ENCODE results near the gene HDAC8. TPM values are rescaled to one million over a fixed set of nuclear protein-coding genes. Genes with fewer than 3 reads are reported as not detected.
"Not testable (repeated sequence)": the region's sequence is repeated elsewhere in the genome, so short reads cannot be mapped to it uniquely, and the experiment has no call there.

The HDAC8 gene
- total RNA-seq, 4 donors from 2014 or later = 28.7 to 33.9 (median 30.0) TPM

DNA sequence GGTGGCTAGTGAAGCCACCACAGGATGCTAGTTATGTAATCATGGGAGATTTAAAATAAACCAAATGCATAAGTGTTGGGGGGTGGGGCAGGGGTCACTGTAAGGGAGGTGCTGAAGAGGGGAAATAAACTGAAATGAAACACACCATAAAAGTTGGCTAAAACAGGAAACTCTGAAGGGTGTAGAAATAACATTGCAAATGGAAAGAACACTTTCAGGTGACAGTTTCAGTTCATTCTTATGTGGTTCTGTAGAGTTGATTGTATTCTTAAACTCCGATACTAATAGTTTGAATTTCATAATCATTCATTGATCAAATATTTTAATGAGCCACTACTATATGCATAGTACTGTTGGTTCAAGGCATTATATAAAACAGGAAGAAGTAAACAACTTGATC, 80.1 kb downstream of the HDAC8 start:
- 89 to 100% methylated on average over 1 of the region's 1 CpG for WGBS, 2 donors
- Histone ChIP-seq H3K36me3 (no peaks in the 10 kb centered on the region), H3K9me3 (no peaks in the 10 kb centered on the region), H3K27me3 (no peaks in the 10 kb centered on the region), H3K4me3 (no peak overlapping the region), H3K27ac (no peak overlapping the region), H3K4me1 (no peaks in the 10 kb centered on the region)
- TF ChIP-seq POLR2A (IDR thresholded peaks at IDR 0.05) (no peak), EP300 (IDR thresholded peaks at IDR 0.05) (no peak)
- TF ChIP-seq, protein P1, sequence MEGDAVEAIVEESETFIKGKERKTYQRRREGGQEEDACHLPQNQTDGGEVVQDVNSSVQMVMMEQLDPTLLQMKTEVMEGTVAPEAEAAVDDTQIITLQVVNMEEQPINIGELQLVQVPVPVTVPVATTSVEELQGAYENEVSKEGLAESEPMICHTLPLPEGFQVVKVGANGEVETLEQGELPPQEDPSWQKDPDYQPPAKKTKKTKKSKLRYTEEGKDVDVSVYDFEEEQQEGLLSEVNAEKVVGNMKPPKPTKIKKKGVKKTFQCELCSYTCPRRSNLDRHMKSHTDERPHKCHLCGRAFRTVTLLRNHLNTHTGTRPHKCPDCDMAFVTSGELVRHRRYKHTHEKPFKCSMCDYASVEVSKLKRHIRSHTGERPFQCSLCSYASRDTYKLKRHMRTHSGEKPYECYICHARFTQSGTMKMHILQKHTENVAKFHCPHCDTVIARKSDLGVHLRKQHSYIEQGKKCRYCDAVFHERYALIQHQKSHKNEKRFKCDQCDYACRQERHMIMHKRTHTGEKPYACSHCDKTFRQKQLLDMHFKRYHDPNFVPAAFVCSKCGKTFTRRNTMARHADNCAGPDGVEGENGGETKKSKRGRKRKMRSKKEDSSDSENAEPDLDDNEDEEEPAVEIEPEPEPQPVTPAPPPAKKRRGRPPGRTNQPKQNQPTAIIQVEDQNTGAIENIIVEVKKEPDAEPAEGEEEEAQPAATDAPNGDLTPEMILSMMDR (IDR thresholded peaks at IDR 0.05) = no peak
- no peak for DNase-seq (ENCODE audit: low spot score in 2 of 2)

- not testable (repeated sequence) for H3K27me3 ChIP-seq; DNase-seq (ENCODE audit: low spot score in 2 of 2); H3K4me3 ChIP-seq; H3K9me3 ChIP-seq; H3K36me3 ChIP-seq; H3K4me1 ChIP-seq; H3K27ac ChIP-seq
- WGBS, 2 donors = 86 to 97% methylated on average over 4 to 6 of the region's 6 CpGs
Observed at GRCh38 chrX:72490221-72490620, 82.4 kb downstream of the HDAC8 start.

GRCh38 chrX:72487661-72488060, 85.0 kb downstream of the HDAC8 start:
- TF ChIP-seq EP300 (IDR thresholded peaks at IDR 0.05) (no peak), POLR2A (IDR thresholded peaks at IDR 0.05) (no peak)
- TF ChIP-seq, protein P1 (IDR thresholded peaks at IDR 0.05) = no peak
- Histone ChIP-seq H3K9me3 (no peaks in the 10 kb centered on the region), H3K4me3 (no peak overlapping the region), H3K4me1 (no peaks in the 10 kb centered on the region), H3K27me3 (no peaks in the 10 kb centered on the region), H3K36me3 (peaks cover 0 to 11% (median 0%) of the 10 kb centered on the region in 3 donors), H3K27ac (no peak overlapping the region)
- DNase-seq (ENCODE audit: low spot score in 2 of 2) = no peak
- WGBS, 2 donors = 56 to 83% methylated on average over 1 of the region's 1 CpG

DNA sequence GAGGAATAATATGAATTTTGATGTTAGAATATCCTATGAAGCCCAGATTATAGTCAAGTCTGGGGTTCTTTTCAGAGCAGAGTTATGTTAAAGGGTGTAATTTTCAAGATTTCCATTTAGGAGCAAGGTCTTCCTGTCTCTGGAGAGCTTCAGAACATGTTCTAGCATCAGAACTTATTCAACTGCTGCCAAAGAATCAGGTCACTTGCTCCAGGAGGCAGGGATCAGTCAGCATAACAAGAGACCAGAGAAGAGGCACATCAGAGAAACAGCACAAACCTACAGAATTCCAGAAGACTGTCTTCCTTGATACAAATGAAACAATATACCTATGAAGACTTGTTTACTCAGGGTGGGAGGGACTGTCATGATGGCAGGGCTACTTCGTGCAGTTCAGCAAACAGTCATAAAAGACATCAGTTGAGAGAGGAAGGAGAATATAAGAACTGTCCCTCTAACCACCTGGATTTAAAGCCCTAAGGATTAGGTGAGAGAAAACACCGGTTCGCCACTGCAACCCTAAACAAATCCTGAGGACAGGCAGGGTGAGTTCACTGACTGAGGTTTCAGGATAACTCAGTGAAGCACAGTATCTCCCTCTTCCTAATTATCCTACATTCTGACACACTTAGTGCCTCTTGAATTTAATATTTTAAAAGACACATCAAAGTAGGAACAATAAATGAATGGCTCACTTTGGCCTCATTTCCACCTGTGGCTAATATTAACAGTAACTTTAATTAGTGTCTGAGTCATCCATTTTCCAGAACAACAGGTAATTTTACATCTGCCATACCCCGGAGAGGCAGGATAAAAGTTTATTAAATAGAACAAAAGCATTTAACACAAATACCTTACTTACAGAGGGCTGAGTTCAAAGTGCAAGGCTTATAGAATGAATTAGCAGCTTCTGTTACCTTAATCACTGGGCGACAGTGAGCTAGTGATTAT, 93.0 kb downstream of the HDAC8 start:
- Histone ChIP-seq H3K27ac (no peak overlapping the region), H3K4me1 (no peaks in the 10 kb centered on the region), H3K27me3 (no peaks in the 10 kb centered on the region), H3K9me3 (no peaks in the 10 kb centered on the region), H3K4me3 (no peak overlapping the region), H3K36me3 (peaks cover 0 to 11% (median 0%) of the 10 kb centered on the region in 3 donors)
- WGBS, 2 donors = 68 to 81% methylated on average over 5 of the region's 5 CpGs
- DNase-seq (ENCODE audit: low spot score in 2 of 2) = no peak
- no peak for TF ChIP-seq EP300 (IDR thresholded peaks at IDR 0.05)
- TF ChIP-seq, protein P1 (IDR thresholded peaks at IDR 0.05) = no peak
- no peak for TF ChIP-seq POLR2A (IDR thresholded peaks at IDR 0.05)

DNA sequence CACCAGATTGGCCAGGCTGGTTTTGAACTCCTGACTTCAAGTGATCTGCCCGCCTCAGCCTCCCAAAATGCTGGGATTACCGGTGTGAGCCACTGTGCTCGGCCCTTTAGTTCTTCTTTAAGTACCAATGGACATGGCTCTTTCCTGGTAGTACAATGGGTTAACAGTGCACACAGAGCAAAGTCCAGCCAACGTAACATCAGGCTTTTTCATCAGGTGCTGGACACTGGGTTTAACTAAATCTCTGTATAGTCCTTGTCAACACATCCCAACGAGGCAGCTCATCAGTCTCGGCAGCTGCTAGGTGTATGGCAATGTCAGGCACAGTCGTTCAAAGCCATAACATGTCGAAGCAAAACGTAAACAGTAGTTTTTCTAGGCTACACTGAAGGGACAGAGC, 93.8 kb downstream of the HDAC8 start:
- no peaks in the 10 kb centered on the region for H3K9me3 ChIP-seq
- TF ChIP-seq POLR2A (IDR thresholded peaks at IDR 0.05) (no peak), EP300 (IDR thresholded peaks at IDR 0.05) (no peak)
- TF ChIP-seq, protein P1 (IDR thresholded peaks at IDR 0.05) = no peak
- DNase-seq (ENCODE audit: low spot score in 2 of 2) = no peak
- no peaks in the 10 kb centered on the region for H3K27me3 ChIP-seq
- no peak overlapping the region for H3K27ac ChIP-seq
- WGBS, 2 donors = 75 to 89% methylated on average over 8 to 9 of the region's 9 CpGs
- no peak overlapping the region for H3K4me3 ChIP-seq
- peaks cover 0 to 11% (median 0%) of the 10 kb centered on the region in 3 donors for H3K36me3 ChIP-seq
- H3K4me1 ChIP-seq = no peaks in the 10 kb centered on the region

All from tibial nerve (tissue), 4 donors.